OCI-LY1 (cell line): Measurements from ENCODE around the gene REPS1.

Source experiments
- H2AFZ ChIP-seq: fragments of 200-600 bp; sonication (generic), shearing (Covaris generic); 2 replicates; pipeline ENCODE4 v1.6.0; 2014; ENCODE audit warnings: antibody characterized with exemption, mild to moderate bottlenecking, low read length
- H3F3A ChIP-seq: fragments of 200-600 bp; sonication (generic), shearing (Covaris generic); 2 replicates; pipeline ENCODE4 v1.6.0; 2014; ENCODE audit warnings: mild to moderate bottlenecking, antibody characterized with exemption, low read length, moderate library complexity; ENCODE audit not compliant: insufficient read depth
- H3K27ac ChIP-seq: fragments of 200-600 bp; sonication (generic); 2 replicates; pipeline ENCODE4 v1.5.1; 2014; ENCODE audit warnings: low read length, mixed run types, mild to moderate bottlenecking, low read depth; ENCODE audit not compliant: poor library complexity, severe bottlenecking
- H3K27me3 ChIP-seq: fragments of 200-600 bp; sonication (generic); 2 replicates; pipeline ENCODE4 v1.6.0; 2014; ENCODE audit warnings: antibody characterized with exemption, mild to moderate bottlenecking, low read length, moderate library complexity; ENCODE audit not compliant: insufficient read depth
- H3K36me3 ChIP-seq: fragments of 200-600 bp; sonication (generic); 2 replicates; pipeline ENCODE4 v1.6.1; 2014; ENCODE audit warnings: mild to moderate bottlenecking, antibody characterized with exemption, low read length, moderate library complexity, mixed read lengths; ENCODE audit not compliant: insufficient read depth
- H3K4me1 ChIP-seq: fragments of 200-600 bp; sonication (generic); 2 replicates; pipeline ENCODE4 v1.5.1; 2014; ENCODE audit warnings: mild to moderate bottlenecking, low read length, moderate library complexity; ENCODE audit not compliant: insufficient read depth, severe bottlenecking
- H3K4me2 ChIP-seq: fragments of 200-600 bp; sonication (generic), shearing (Covaris generic); 2 replicates; pipeline ENCODE4 v1.6.1; 2014; ENCODE audit warnings: low read length
- H3K4me3 ChIP-seq: fragments of 200-600 bp; sonication (generic); 2 replicates; pipeline ENCODE4 v1.5.1; 2014; ENCODE audit warnings: low read length, low read depth, mild to moderate bottlenecking, mixed read lengths; ENCODE audit not compliant: poor library complexity, severe bottlenecking
- H3K79me2 ChIP-seq: fragments of 200-600 bp; shearing (Covaris generic); 2 replicates; pipeline ENCODE4 v1.6.1; 2016; ENCODE audit warnings: mixed run types, low read length, mixed read lengths; ENCODE audit not compliant: insufficient read depth
- H3K9ac ChIP-seq: fragments of 200-600 bp; sonication (generic), shearing (Covaris generic); 2 replicates; pipeline ENCODE4 v1.6.1; 2014; ENCODE audit warnings: mild to moderate bottlenecking, low read length, mixed read lengths
- H3K9me2 ChIP-seq: fragments of 200-600 bp; sonication (generic), shearing (Covaris generic); 2 replicates; pipeline ENCODE4 v1.6.1; 2014; ENCODE audit warnings: low read depth, mild to moderate bottlenecking, low read length, mixed read lengths
- H3K9me3 ChIP-seq: fragments of 200-600 bp; shearing (Covaris generic); 2 replicates; pipeline ENCODE4 v1.6.1; 2014; ENCODE audit warnings: low read length, mixed read lengths
- H4K20me1 ChIP-seq: fragments of 200-600 bp; sonication (generic), shearing (Covaris generic); 2 replicates; pipeline ENCODE4 v1.6.0; 2016; ENCODE audit warnings: mild to moderate bottlenecking, low read length; ENCODE audit not compliant: insufficient read depth
- CTCF ChIP-seq: fragments of 200-600 bp; sonication (generic), shearing (Covaris generic); IDR thresholded peaks from 2 replicates; pipeline ENCODE4 v1.5.1; 2017; ENCODE audit warnings: mild to moderate bottlenecking, antibody characterized with exemption, low read length, moderate library complexity, mixed read lengths
- EZH2 ChIP-seq: fragments of 200-600 bp; sonication (generic), shearing (Covaris generic); IDR thresholded peaks from 2 replicates; pipeline ENCODE4 v1.8.0; 2017; ENCODE audit warnings: borderline replicate concordance, mixed run types, mild to moderate bottlenecking, antibody characterized with exemption, low read length, moderate library complexity, mixed read lengths

REPS1 gene

GRCh38 chr6:138862456-138862855, 125.6 kb downstream of the REPS1 start:
- Histone ChIP-seq H3K36me3 (no peaks in the 10 kb centered on the region), H3K79me2 (no peaks in the 10 kb centered on the region), H2AFZ (no peak overlapping the region), H3K4me2 (no peak overlapping the region), H3K4me1 (no peaks in the 10 kb centered on the region), H3K9ac (no peak overlapping the region), H3K4me3 (no peak overlapping the region), H3K27ac (no peak overlapping the region), H3F3A (no peaks in the 10 kb centered on the region), H3K9me2 (no peaks in the 10 kb centered on the region), H3K27me3 (peaks cover 6% of the 10 kb centered on the region; the same call in 1 of the 2 replicates), H3K9me3 (no peaks in the 10 kb centered on the region), H4K20me1 (no peaks in the 10 kb centered on the region)
- TF ChIP-seq CTCF, result no peak
- TF ChIP-seq EZH2, result no peak

DNA sequence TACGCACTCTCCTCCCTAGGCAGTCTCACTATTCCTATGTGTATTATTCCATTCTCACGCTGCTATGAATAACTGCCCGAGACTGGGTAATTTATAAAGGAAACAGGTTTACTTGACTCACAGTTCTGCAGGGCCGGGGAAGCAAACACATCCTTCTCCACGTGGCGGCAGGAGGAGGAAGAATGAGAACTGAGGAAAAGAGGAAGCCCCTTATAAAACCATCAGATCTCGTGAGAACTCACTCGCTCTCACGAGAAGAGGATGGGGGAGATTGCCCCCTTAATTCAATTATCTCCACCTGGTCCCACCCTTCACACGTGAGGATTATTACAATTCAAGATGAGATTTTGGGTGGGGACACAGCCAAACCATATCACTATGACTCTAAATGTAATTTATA, 130.3 kb downstream of the REPS1 start:
- Histone ChIP-seq H3K27me3 (peaks cover 6% of the 10 kb centered on the region; the same call in 1 of the 2 replicates), H3K79me2 (no peaks in the 10 kb centered on the region), H3K9me3 (no peaks in the 10 kb centered on the region), H3K4me1 (no peaks in the 10 kb centered on the region), H3K9me2 (no peaks in the 10 kb centered on the region), H2AFZ (no peak overlapping the region), H3K27ac (no peak overlapping the region), H3K36me3 (no peaks in the 10 kb centered on the region), H4K20me1 (no peaks in the 10 kb centered on the region), H3K4me2 (no peak overlapping the region), H3K4me3 (no peak overlapping the region), H3F3A (no peaks in the 10 kb centered on the region), H3K9ac (no peak overlapping the region)
- TF ChIP-seq EZH2 (no peak), CTCF (no peak)

DNA sequence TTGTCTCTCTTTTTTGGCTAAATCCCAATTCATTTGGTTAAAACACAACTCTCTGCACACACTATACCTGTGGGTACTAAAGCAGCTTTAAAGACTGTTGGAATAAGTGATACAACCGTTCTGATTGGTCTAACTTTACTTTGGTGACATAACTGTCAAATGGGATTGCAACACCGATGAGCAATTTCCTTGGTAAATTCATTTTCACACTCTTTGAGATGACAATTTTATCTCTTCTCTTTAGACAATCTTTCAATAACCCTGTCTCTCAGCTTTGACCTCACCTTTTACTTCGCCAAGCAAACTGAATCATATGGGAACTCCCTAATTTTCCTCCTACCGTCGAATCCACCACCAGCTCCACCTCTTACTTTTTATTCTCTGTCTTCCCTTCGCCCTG, 131.4 kb downstream of the REPS1 start:
- H3K4me3 ChIP-seq, result no peak overlapping the region
- H3K9me3 ChIP-seq, result no peaks in the 10 kb centered on the region
- H3K9me2 ChIP-seq, result no peaks in the 10 kb centered on the region
- H3K27ac ChIP-seq, result no peak overlapping the region
- H3K4me1 ChIP-seq, result no peaks in the 10 kb centered on the region
- no peak overlapping the region for H3K4me2 ChIP-seq
- H3K9ac ChIP-seq, result no peak overlapping the region
- H3K36me3 ChIP-seq, result no peaks in the 10 kb centered on the region
- no peaks in the 10 kb centered on the region for H3F3A ChIP-seq
- H4K20me1 ChIP-seq, result no peaks in the 10 kb centered on the region
- no peak overlapping the region for H2AFZ ChIP-seq
- H3K79me2 ChIP-seq, result no peaks in the 10 kb centered on the region
- TF ChIP-seq EZH2 (no peak), CTCF (no peak)
- H3K27me3 ChIP-seq, result no peaks in the 10 kb centered on the region
